Natural killer cell (primary cell): ENCODE results near the gene PM20D1. TPM values are rescaled to one million over a fixed set of nuclear protein-coding genes. Genes with fewer than 3 reads are reported as not detected.
"Not testable (repeated sequence)": the region's sequence is repeated elsewhere in the genome, so short reads cannot be mapped to it uniquely, and the experiment has no call there.

ENCODE experiments used
- ATAC-seq, 3 donors: fragments of 150-1000 bp in 2 of 3; fragments of 200-7000 bp in 1 of 3; cut with Tn5 transposase; 1 replicate in 1 of 3; 2 replicates in 2 of 3; pipeline ENCODE4 v1.10.0; 2021; ENCODE audit warnings: mild to moderate bottlenecking in 2 of 3, moderate library complexity in 2 of 3
- DNase-seq, 2 donors: peaks; one replicate each; pipeline versions ENCODE4 v3.0.0 to v3.0.0-alpha.2; 2013 to 2021; ENCODE audit warnings: mixed read lengths in 1 of 2
- H3K27ac ChIP-seq: one replicate; pipeline ENCODE4 v1.5.1; 2013; ENCODE audit warnings: mild to moderate bottlenecking, low read length
- H3K27me3 ChIP-seq: one replicate; pipeline ENCODE4 v1.6.1; 2013; ENCODE audit warnings: low read length; ENCODE audit not compliant: control insufficient read depth, insufficient read depth
- H3K36me3 ChIP-seq: one replicate; pipeline ENCODE4 v1.6.1; 2013; ENCODE audit warnings: low read length; ENCODE audit not compliant: control insufficient read depth, insufficient read depth
- H3K4me1 ChIP-seq: one replicate; pipeline ENCODE4 v1.6.1; 2013; ENCODE audit warnings: low read length; ENCODE audit not compliant: control insufficient read depth, insufficient read depth
- H3K4me3 ChIP-seq: one replicate; pipeline ENCODE4 v1.5.1; 2013; ENCODE audit warnings: low read length
- H3K9me3 ChIP-seq: one replicate; pipeline ENCODE4 v1.6.1; 2013; ENCODE audit warnings: low read length; ENCODE audit not compliant: control insufficient read depth, insufficient read depth
- H3K27ac Mint-ChIP-seq, 2 donors: one replicate each; pipeline ENCODE4 v1.8.0; 2022; ENCODE audit warnings: mild to moderate bottlenecking in 2 of 2, mixed read lengths in 2 of 2, moderate library complexity in 1 of 2
- H3K27me3 Mint-ChIP-seq, 2 donors: one replicate each; pipeline ENCODE4 v1.8.0; 2022; ENCODE audit warnings: low read depth in 2 of 2, mixed read lengths in 2 of 2
- H3K36me3 Mint-ChIP-seq: one replicate; pipeline ENCODE4 v1.8.0; 2022; ENCODE audit warnings: mixed read lengths
- H3K4me1 Mint-ChIP-seq, 2 donors: one replicate each; pipeline ENCODE4 v1.8.0; 2022; ENCODE audit warnings: mixed read lengths in 2 of 2
- H3K4me3 Mint-ChIP-seq: one replicate; pipeline ENCODE4 v1.8.0; 2022; ENCODE audit warnings: mild to moderate bottlenecking, moderate library complexity, mixed read lengths
- H3K9me3 Mint-ChIP-seq, 2 donors: one replicate each; pipeline ENCODE4 v1.8.0; 2022; ENCODE audit warnings: mixed read lengths in 2 of 2
- CTCF ChIP-seq: fragments of 200-600 bp; IDR thresholded peaks from one replicate; pipeline ENCODE4 v1.8.0; 2022; ENCODE audit warnings: antibody characterized with exemption
- WGBS: methylation state at CpG from one replicate; pipeline ENCODE4 v1.1.7; 2013; ENCODE audit warnings: missing lambda C conversion rate; ENCODE audit not compliant: insufficient coverage; 5-methylcytosine and 5-hydroxymethylcytosine counted together
- intact Hi-C: fragments of 100-400 bp; cut with micrococcal nuclease; formaldehyde crosslinking; loops from one replicate; pipeline ENCODE4 v1.14.2; 2022
- total RNA-seq, 4 donors: library from RNA; stranded (reverse); fragments of 120-200 nt in 1 of 4; gene quantifications; one replicate each; pipeline versions ENCODE4 v1.2.3 to v1.2.4, GENCODE V29; 2013 to 2022

The PM20D1 gene
- total RNA-seq, 3 donors from 2014 or later (not counting 1 experiment from before 2014, with no cell fraction given) = 1.1 to 1.6 TPM; not detected in 1

GRCh38 chr1:205861540-205861939 is 11.6 kb upstream of the PM20D1 start:
- 80% methylated on average over 1 of the region's 2 CpGs for WGBS

GRCh38 chr1:205858141-205858961 is 8.4 kb upstream of the PM20D1 start:
- peak overlapping the region in 1 of 2 donors; percentile 23 for H3K27ac Mint-ChIP-seq
- H3K9me3 Mint-ChIP-seq = no peaks in the 10 kb centered on the region
- Histone ChIP-seq H3K27me3 (no peaks in the 10 kb centered on the region), H3K36me3 (no peaks in the 10 kb centered on the region), H3K4me1 (peaks cover 2% of the 10 kb centered on the region), H3K4me3 (no peak overlapping the region), H3K27ac (no peak overlapping the region), H3K9me3 (no peaks in the 10 kb centered on the region)
- WGBS = 36% methylated on average over 6 of the region's 6 CpGs
- peaks cover 9% of the 10 kb centered on the region for H3K36me3 Mint-ChIP-seq
- H3K4me3 Mint-ChIP-seq = no peak overlapping the region
- H3K27me3 Mint-ChIP-seq = no peaks in the 10 kb centered on the region
- peaks cover 8 to 10% of the 10 kb centered on the region in 2 donors for H3K4me1 Mint-ChIP-seq
- TF ChIP-seq CTCF = no peak
- intact Hi-C loops = no loop called here
- DNase-seq (no peak), ATAC-seq (no peak)

More at GRCh38 chr1:205861540-205861939, 11.6 kb upstream of the PM20D1 start:
- intact Hi-C loops = no loop called here
- H3K4me1 ChIP-seq = peaks cover 2% of the 10 kb centered on the region
- Mint-ChIP-seq H3K4me1 (peaks cover 8 to 10% of the 10 kb centered on the region in 2 donors), H3K4me3 (no peak overlapping the region), H3K9me3 (no peaks in the 10 kb centered on the region), H3K36me3 (peaks cover 2% of the 10 kb centered on the region), H3K27ac (no peak overlapping the region), H3K27me3 (peaks cover 0 to 8% of the 10 kb centered on the region in 2 donors)
- no peak overlapping the region for H3K27ac ChIP-seq
- H3K27me3 ChIP-seq = no peaks in the 10 kb centered on the region
- no peak overlapping the region for H3K4me3 ChIP-seq
- no peak for ATAC-seq
- no peaks in the 10 kb centered on the region for H3K36me3 ChIP-seq
- TF ChIP-seq CTCF = no peak
- no peak for DNase-seq
- no peaks in the 10 kb centered on the region for H3K9me3 ChIP-seq

- H3K27me3 Mint-ChIP-seq, H3K27ac Mint-ChIP-seq, H3K4me1 ChIP-seq, H3K4me1 Mint-ChIP-seq, H3K4me3 ChIP-seq, H3K9me3 ChIP-seq, H3K9me3 Mint-ChIP-seq, H3K4me3 Mint-ChIP-seq, H3K27me3 ChIP-seq, H3K27ac ChIP-seq, DNase-seq, H3K36me3 Mint-ChIP-seq, ATAC-seq, intact Hi-C loops, H3K36me3 ChIP-seq: not testable (repeated sequence)
- 79% methylated on average over 2 of the region's 2 CpGs for WGBS
Observed at GRCh38 chr1:205857501-205857900, 7.6 kb upstream of the PM20D1 start.

GRCh38 chr1:205856433-205856832 is 6.5 kb upstream of the PM20D1 start:
- Mint-ChIP-seq H3K36me3 (peaks cover 9% of the 10 kb centered on the region), H3K27ac (no peak overlapping the region), H3K9me3 (no peaks in the 10 kb centered on the region), H3K27me3 (peaks cover 0 to 3% of the 10 kb centered on the region in 2 donors), H3K4me1 (peaks cover 8 to 10% of the 10 kb centered on the region in 2 donors), H3K4me3 (no peak overlapping the region)
- Histone ChIP-seq H3K36me3 (no peaks in the 10 kb centered on the region), H3K27ac (no peak overlapping the region), H3K9me3 (no peaks in the 10 kb centered on the region), H3K4me1 (peaks cover 2% of the 10 kb centered on the region), H3K4me3 (no peak overlapping the region), H3K27me3 (no peaks in the 10 kb centered on the region)
- no peak for TF ChIP-seq CTCF
- no peak for ATAC-seq
- intact Hi-C loops = no loop called here
- DNase-seq = no peak
